GM19452 (cell line): ENCODE data around the gene SLC26A2.

ENCODE experiments used
- ATAC-seq: cut with Tn5 transposase; IDR thresholded peaks from one replicate; pipeline ENCODE4 v1.9.1; 2021; ENCODE audit not compliant: unreplicated experiment

The SLC26A2 gene

GRCh38 chr5:149960272-149961185 is at the start of gene SLC26A2:
SLC26A2 (plus strand) TSS chr5:149960758; CDS start chr5:149977653, 16,895 bp downstream.
- ATAC-seq = peak; percentile 99

DNA sequence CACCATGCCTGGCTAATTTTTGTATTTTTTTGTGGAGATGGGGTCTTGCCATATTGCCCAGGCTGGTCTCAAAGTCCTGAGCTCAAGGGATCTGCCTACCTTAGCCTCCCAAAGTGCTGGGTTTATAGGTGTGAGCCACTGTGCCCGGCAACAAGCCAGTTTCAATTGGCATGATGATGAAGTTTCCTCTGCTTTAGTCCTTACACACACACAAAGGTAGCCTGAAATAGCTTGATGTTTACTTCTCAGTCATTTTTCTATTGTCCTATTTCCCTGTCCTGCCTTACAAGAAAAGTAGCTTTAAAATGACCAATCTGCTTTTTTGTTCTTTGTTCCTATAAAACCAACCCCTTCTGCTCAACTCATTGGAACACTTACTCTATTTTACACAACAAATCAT is 49.5 kb upstream of the SLC26A2 start:
- no peak for ATAC-seq

DNA sequence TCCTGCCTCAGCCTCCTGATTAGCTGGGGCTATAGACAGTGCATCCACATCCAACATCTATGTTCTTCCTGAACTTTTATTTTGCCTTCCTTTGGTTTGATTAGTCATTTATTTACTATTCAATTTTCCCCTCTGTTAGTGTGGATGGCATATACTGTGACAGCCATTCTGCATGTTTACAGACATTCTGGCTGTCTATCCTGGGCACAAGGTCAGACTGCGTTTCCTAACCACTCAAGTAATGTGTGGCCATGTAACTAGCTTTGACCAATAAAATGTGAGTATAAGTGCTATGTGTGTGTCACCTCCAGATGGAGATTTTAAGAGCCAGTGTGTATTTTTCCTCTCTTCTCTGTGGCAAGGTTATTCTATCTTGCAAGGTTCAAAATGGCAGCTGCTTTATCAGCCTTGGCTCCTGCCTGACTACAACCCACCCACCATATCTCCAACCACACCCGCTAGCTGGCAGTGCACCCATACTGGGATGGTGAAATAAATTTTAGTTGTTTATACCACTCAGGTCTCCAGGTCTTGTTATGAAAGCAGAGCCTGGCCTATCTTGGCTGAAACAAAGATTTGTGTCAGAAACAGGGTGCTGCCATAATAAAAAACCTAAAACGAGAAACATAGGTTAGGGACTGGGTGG is 48.2 kb upstream of the SLC26A2 start:
- no peak for ATAC-seq

DNA sequence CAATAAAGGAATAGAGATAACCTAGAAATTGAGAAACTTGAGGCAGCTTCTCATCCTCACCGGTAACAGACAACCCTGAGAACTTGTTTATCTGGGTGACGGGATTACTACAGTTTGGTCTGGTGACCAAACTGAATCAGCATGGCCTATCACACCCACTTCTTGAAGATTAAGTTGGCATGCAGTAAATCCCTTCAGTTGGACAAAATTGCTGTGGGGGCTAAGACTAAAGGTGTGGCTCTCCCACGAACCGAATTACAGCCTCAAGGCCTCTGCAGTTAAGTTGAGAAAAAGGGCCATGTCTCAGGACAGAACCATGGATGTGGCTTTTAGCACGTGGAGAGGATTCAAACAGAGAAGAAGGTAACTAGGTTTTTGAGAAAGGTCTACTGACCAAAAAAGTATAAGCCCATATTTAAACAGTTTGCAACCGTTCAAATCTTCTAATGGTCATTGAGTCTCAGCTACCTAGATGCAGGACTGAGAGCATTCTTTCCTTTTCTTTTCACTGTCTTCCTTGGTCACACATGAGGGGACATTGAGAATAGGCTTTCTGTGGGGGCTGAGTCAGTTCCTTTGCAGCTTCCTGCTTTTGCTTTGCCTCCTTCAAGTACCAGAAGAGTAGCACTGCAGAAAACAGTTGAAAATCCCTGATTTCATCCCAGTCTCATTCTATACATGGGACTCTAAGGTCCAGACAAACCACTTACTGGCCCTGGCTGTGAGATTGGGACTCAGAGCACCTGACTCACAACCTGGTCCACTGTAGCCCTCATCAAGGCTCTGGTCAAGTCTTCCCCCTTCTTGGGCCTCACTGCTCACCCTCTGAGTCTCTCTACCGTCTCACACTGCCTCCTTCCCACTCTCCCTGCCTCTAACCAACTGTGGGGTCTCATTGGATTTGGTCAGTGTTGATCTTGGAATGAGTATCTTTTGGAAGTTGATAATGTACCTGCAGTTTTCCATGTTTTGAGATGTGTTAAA is 46.8 kb upstream of the SLC26A2 start:
- no peak for ATAC-seq

DNA sequence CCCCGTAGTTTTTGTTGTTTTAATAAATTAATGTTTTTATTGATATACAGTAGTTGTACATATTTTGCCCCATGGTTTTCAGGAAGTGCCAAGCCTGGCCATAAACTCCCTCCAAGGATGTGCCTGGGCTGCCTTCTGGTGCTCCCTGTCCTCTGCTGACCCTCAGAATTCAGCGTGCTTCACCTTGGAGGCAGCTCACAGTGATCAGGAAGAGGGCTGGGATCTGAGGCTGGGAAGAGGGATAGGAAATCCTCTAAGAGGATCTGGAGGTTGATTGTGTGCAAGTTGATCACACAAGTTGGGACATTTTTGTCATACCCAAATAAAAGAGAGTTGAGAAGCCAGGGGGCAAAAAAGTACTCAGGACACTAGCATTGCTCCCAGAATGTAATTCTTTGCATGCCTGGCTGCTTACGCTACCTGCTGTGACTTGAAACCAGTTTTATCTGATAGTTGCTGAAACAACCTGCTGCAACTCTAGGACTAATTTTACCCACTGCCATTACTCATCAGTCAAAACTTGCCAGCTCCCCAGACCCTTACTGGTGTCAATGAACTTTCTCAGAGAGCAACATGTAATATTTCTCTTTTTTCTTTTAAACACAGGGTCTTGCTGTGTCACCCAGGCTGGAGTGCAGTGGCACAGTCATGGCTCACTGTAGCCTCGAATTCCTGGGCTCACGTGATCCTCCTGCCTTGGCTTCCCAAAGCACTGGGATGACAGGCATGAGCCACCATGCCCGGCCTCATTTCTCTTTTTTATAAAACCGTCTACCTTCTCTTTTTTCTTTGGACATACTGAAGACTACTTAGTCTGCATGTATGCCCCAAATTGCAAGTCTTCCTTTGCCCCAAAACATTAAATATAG is 44.9 kb upstream of the SLC26A2 start:
- no peak for ATAC-seq

GRCh38 chr5:149916334-149917072 is 44.1 kb upstream of the SLC26A2 start:
- no peak for ATAC-seq

GRCh38 chr5:149917073-149917676 is 43.4 kb upstream of the SLC26A2 start:
- no peak for ATAC-seq

DNA sequence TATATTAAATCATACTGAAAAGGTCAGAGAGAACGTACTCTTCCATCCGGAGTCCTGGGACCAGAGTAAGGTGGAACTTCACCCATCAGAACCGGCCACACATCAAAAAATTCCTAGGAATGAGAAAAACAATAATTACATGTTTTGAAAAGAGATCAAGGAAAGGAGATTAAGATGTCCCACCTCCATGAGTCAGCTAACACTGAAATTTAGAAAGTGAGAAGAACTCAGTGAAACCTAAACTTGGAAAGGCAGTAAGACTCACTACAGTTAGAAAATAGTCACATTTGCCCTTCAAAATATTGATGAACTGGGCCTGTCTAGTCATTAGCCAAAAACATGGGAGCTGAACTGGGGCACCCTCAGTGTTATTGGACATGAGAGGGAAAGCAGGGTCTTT is 39.0 kb upstream of the SLC26A2 start:
- no peak for ATAC-seq

- ATAC-seq = no peak
Observed at GRCh38 chr5:149922950-149923349, 37.6 kb upstream of the SLC26A2 start.

- no peak for ATAC-seq
Observed at GRCh38 chr5:149924486-149924885, 36.1 kb upstream of the SLC26A2 start.

DNA sequence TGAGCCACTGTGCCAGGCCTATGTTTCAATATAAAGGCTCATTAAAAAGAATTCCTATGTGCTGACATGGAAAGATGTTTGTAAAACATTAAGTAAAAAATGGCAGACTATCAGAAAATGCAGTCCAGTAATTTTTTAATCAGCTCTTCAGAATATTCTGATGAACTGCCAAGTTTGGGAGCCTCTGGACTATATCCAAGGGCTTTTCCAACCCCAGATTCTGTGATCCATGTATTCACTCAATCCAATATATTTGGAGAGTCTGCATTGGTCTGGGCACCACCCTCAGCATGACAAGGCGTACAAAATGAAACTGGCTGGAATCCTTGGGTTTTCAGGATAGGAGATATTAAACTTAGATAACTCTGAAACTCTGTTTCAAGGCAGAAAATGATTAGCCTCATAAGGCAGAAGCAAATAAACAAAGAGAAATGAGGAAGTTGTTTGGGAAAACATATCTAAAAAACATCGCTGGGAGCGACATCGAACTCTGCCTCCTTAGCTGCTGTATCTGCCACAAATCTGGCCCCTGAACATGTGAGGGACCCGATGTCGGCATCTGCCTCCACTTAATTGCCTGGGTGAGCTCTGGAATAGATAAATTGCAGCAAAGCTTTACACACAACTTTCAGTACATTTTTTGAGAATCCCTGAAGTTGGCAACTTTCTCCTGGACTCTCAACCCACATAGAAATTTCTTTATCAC is 30.4 kb upstream of the SLC26A2 start:
- ATAC-seq = no peak

DNA sequence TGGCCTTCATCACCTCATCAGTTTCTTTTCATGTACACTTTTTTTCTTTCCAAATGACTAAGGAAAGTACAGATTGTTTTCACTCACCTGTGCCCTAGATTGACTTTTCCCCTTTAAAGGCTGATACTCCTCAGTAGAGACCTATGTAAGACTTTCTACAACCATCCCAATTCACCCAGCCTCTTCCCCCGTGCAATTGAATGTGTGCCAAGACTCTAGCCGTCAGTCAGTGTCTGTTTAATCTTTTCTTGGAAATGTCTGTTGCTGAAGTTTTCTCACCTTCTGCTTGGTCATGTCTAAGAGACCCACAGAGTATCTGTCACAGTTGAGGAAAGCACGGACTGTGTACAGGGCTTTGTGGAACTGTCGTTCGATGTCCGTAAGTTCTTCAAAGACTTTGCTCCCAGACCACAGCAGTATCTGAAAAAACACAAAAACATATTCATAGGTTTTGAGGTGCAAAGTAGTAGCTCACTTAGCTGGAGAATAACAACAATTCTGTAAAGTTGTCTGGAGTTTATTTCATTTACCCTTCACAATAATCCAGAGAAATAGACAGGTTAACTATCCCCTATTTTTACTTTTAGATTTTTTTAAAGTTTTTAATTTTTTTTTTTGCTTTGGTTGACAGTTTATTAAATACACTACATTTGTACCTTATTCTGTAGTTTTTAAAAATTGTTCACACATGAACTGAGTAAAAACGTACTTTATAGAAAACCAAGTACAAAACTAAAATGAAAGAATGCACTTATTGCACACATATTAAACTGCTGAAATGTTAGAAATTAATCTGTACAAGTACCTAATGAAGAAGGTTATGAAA is 29.6 kb upstream of the SLC26A2 start:
- ATAC-seq = no peak

DNA sequence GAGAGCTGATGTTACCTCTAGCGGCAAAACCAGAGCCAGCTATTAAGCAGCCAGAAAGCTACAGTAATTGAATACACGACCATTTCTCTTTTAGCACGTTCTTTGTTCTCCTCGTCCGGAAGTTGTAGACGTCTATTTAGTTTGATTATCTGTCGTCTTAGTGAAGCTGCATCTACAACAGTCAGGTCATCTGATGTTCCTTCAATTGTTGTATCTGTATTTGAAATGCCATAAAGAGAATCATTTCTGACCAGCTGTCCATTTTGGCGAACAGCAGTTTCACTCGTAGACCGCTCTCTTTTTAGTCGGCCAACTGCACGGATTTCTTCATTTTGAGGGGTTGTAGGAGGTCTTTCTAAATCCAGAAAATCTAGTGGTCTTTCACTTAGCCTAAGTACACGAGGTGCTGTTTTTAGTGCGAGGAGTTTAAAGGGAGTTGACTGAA is 28.5 kb upstream of the SLC26A2 start:
- ATAC-seq = no peak

- no peak for ATAC-seq
Observed at GRCh38 chr5:149932445-149933350, 27.9 kb upstream of the SLC26A2 start.

- ATAC-seq = no peak
Observed at GRCh38 chr5:149935431-149935901, 25.1 kb upstream of the SLC26A2 start.

GRCh38 chr5:149936044-149936699 is 24.4 kb upstream of the SLC26A2 start:
- ATAC-seq = no peak
